HG02885 (cell line): ENCODE data around the gene TK2.
"Not testable (repeated sequence)": the region's sequence is repeated elsewhere in the genome, so short reads cannot be mapped to it uniquely, and the experiment has no call there.

Experiments used
- ATAC-seq: cut with Tn5 transposase; IDR thresholded peaks from one replicate; pipeline ENCODE4 v1.9.1; 2021; ENCODE audit warnings: mild to moderate bottlenecking; ENCODE audit not compliant: unreplicated experiment, poor library complexity

TK2 gene

DNA sequence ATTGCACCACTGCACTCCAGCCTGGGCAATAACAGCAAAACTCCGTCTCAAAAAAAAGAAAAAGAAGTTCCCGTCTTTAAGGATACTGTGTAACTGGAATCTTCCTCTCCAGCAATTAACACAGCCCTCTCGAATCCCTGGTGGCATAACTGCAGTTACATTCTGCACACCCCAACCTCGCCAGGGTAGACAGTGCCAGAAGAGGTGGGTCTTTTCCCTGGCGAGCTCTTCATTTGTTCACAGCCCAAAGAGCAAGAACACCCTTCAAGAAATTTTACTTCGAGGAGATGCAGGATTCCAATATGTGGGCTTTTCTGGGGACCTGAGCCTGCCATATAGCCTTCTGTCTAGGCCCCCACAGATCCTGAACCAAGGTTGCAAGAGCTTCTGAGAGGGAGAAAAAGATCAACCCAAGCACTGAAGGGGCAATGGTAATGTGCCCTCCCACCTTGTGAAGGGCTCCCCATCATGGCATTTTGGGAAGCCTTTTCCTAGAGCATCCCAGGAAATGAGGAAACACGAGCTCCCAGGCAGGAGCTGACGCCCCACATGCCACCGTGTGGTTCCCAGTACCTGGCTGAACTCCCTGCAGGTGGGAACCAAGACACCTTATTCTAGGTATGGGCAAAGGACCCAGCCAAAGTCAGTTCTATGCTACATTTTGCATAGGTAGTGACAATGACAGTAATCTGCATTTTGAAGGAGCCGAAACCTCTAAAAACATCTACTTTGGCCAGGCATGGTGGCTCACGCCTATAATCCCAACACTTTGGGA, 26.9 kb downstream of the TK2 start:
- no peak for ATAC-seq

DNA sequence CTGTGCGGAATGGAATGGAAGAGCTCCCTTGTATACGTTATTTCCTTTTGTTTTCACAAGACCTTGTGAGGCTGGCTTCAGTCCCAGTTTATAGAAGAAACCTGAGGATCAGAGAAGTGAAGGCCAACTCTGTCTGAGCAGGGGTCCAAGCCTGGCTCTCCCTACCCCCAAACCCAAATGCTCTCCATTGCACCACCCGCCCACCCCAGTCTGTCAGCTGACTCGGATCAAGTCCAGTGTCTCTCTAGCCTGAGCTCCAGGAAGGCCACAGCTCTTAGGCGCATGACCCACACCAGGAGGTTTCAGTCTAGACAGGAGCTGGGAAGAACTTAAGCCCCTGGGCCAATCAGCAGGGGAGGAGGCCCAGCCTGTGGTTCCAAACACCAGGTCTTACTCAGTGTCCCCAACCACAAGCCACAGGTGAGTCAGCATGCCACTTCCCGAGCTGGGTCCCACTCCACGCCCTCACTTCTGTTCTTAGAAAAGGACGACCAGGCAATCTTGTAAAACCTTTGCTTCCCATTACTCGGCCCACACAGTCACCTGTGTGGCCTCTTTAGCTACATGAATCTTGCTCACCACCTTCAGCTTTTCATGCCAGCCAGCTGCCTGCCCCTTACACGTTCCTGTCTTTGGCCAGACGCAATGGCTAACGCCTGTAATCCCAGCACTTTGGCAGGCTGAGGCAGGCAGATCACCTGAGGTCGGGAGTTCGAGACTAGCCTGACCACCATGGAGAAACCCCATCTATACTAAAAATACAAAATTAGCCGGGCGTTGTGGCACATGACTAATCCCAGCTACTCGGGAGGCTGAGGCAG, 27.8 kb downstream of the TK2 start:
- ATAC-seq = peak; percentile 61

DNA sequence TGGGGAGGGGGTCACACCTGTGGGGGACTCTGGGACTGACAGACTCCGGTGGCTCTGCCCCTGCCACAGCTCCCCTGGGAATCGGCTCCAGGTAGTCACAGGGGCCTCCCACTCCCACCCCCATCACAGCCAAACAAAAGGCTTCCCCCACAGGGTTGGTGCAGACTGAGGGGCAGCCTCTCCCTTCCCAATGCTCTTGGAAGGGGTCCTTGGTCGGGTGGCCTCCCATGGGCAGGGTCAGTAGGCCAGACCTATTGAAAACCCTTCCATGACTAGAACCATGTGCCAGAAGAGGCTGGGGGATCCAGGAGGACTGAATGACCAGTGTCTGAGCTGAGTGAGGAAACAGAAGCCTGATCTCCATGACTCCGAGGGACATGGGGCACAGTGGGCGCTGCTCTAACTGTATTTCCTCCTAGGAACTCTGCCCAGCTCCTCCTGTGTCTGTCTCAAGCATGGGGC, 28.6 kb downstream of the TK2 start:
- no peak for ATAC-seq

DNA sequence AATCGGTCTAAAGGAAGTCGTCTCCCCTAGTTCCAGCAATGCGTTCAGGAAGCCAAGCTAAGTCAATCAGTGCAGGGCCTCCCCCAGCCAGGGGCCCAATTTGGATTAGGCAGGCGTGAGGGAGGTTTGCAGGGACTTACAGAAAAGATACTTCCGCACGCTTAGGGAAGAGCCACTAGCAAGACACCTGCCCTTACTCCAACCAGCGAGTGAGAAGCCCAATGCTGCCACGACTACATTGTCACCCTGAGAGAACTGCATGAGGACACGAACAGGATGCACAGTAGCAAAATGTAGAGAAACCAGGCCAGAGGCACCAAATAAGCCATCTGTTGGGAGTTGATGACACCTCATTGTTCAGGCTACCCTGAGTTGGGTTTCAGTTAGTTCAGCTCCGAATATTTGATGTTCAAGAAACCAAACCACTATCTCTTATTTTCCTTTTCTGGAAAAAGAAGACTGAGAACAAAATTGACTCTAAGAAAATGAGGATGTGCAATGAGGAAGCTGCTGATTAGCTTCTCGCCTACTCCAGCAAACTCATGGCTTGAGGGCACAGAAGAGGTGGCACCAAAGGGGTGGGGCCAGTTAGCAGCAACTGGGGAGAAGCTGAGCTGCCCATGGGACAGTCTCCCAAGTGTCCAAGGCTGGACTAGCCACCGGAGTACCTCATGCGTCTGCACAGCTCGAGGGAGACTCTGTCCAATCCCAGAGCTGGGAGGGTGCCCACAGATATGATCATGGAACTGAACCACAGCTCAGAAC, 29.3 kb downstream of the TK2 start:
- ATAC-seq = no peak

DNA sequence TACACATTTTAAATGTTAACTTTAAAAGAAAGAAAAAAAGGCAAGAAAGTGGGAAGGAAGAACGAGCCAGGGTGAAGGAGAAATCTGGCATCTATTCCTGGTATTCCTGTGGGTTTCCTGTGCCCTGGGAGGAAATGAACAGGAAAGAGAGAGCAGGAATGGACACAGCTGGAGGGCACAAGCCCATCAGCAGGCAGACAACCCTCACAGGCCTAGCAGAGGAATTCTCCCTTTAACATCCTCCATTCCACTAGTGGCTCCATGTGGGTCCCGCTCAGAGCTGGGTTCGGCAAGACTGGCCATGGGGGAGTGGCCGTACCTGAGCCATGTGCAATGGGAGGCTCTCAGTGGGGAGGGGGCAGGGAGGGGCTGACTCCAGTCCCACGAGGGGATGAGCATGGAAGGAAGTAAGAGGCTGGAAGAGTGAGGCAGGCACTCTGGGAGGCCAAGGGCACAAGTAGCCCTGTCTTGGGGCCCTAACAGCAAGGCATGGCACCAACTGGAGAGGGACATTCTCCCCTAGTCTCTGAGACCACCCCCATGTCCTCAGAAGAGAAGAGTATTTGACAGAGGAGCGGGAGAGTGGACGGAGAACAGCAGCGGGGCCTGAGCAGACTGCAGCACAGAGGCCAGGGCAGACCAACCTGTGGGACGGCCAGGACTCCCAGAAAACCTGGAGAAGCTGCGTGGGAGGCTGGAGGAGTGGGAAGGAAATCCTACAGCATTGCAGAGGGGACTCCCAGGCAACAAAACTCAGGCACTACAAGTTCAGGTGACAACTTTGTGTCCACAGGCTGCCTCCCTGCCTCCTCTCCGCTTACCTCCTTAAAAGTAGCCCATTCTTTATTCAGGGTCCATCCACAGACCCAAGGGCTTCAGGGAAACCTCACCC, 30.2 kb downstream of the TK2 start:
- no peak for ATAC-seq

DNA sequence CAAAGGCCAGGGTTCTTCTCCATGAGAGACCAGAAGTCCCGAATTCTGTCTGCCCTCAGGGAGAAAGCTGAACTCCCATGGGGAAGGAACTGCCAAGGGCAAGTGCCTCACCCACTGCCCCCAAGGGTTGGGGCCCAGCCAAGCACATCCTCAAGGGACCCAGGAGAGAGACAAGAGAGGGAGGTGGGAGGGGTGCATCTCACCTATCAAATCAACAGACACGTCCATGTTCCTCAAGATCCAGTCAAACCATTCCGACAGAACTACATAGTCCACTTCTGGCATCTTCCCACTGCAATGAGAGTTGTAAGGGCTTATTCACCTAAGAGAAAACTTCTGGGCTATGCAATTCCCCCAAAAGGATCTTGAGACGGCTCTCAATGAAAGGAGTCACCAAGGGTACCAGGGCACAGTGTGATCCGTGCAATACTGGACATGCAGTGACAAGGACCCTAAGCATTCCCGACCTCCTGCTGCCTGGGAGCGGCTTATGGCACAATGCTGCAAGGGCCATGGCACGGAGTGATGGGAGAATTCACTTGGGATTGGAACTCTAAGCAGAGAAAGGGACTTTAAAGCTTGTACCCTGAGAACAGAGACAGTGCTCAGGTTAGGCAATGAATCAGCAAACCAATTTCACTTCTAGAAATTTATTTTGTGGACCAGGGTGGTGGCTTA, 32.2 kb downstream of the TK2 start:
- ATAC-seq = no peak

DNA sequence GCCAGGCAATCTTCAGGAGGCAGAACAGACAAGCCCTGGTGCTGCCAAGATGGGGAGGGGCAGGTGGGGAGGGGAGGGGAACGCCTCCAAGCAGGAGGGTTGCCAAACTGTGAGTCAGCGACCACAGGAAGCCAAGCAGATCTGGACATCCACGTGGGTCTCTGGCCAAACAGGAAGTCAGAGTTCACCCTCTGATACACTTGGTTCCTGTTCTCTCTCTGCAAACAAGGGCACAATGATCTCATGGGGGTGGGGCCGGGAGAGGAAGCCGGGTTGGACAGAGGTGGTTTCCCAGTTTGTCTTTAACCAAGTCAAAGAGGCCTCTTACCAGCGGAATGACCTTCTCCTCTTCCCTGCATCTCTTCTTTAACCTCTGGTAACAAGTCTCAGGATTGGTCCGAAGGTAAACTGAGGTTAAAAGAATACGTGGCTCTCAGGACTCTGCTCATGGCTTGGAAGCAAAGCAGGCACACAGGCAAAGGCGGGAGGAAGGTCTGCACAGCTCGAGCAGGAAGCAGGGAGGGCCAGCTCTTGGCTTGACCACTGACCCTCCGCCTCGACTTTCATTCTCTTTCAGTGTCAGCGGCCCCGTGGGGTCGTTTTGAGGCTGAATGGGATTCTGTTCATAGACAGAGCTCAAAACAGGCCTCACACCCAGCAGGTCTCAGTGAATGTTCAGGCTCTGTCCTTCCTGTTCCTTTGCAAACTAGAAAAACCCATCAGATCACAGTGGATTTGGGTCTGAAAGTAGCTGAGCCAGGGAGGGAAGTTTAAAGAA, 32.9 kb downstream of the TK2 start:
- peak; percentile 97 for ATAC-seq

DNA sequence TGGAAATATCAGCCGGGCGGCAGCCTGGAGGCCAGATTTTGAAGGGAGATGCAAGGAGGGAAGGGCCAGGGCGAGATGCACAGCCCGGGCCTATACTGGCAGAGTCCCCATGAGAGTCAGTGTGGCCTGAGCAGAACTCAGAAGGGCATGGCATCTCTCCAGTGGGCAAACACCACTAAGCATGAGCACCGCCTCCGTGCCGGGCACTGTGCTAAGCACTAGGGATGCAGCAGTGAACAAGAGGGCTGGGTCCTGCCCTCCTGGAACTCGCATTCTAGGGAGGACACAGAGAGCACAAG, 33.5 kb downstream of the TK2 start:
- ATAC-seq = no peak

DNA sequence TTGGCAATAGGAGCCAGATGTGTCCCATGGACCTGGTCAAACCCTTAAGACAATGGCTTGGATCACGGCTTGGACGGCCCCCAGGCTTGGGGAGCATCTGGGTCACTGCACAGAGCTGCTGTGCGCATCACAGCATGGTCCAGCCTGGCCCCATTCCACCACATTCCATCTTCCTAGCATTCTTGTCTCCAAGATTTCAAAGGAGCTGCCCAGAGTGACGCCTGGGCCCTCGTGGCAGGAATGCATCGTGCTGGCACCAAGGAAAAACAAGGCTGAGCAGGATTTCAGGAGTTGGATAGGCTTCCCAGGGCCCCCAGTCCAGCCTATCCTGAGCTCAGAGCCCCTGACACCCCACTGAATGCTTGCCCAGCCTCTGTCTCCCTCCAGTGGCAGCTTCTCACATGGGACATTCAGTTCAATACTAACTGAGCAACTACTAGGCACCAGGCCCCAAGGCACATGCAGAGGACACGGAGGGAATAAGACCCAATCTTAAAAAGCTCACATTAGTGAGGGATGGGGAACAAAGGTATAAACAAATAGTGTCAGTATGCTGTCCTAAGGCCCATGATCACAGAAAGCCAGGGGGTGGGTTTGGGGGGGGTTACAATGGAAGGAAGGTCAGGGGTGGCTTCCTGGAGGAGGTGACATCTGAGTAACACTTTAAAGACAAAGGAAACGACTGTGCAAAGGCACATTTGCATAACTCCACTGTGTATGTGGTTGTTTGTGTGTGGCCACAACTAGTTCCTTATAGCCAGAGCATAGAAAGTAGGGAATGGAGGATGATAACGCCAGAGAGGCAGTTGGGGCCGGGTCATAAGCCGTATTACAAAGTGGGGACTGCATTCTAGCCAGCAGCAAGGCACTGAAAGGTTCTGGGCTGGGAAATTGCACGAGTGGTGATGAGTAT, 34.1 kb downstream of the TK2 start:
- ATAC-seq = peak; percentile 6

DNA sequence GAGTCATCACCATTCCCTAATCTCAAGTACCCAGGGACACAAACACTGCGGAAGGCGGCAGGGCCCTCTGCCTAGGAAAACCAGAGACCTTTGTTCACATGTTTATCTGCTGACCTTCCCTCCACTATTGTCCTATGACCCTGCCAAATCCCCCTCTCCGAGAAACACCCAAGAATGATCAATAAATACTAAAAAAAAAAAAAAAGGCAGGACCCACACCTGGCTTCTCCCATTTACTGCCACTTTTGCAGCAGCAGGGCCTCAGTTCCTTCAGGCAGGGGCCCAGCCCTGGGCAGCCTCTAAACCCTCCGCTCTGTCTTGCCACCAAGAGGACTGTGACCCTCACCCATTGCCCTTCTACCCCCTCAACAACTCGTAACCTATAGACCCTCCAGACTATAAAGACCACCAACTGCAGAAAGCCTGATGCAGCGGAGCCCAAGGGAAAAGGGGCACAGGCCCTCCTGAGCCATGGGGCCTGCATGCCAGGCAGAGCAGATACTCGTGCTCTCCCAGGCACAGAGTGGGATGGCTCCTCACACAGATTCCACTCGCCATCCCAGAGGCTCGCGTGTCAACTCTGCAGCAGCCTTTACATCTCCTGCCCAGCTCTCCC, 34.8 kb downstream of the TK2 start:
- not testable (repeated sequence) for ATAC-seq

DNA sequence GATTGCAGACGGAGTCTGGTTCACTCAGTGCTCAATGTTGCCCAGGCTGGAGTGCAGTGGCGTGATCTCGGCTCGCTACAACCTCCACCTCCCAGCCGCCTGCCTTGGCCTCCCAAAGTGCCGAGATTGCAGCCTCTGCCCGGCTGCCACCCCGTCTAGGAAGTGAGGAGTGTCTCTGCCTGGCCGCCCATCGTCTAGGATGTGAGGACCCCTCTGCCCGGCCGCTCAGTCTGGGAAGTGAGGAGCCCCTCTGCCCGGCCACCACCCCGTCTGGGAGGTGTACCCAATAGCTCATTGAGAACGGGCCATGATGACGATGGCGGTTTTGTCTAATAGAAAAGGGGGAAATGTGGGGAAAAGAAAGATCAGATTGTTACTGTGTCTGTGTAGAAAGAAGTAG, 35.5 kb downstream of the TK2 start:
- not testable (repeated sequence) for ATAC-seq

DNA sequence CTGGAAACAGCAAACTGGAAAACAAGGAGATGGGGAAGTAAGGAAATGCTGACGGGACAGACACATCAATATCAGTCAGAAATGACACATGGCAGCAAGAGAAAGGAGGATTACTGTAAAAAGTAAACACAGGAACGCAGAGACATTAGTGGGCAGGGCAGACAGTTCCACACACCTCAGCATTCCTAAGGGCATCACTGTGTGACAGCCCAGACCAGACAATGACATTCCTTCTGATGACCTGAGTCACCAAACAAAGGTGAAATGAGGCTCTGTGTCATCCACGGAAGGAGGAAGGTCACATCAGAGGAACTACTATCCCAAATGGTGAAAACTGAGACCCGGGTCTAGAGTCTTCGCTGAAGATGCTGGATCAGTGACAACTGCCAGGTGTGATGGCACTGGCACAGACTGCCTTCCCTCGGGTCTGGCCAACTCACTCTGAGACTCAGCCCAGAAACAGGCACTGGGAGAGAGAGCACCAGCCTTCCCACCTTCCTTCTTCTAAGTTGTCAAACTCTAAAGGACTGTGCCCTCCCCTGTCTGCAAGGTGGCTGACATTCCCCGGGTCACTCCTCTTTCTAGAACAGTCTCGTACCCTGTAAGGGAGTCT, 36.7 kb downstream of the TK2 start:
- no peak for ATAC-seq

DNA sequence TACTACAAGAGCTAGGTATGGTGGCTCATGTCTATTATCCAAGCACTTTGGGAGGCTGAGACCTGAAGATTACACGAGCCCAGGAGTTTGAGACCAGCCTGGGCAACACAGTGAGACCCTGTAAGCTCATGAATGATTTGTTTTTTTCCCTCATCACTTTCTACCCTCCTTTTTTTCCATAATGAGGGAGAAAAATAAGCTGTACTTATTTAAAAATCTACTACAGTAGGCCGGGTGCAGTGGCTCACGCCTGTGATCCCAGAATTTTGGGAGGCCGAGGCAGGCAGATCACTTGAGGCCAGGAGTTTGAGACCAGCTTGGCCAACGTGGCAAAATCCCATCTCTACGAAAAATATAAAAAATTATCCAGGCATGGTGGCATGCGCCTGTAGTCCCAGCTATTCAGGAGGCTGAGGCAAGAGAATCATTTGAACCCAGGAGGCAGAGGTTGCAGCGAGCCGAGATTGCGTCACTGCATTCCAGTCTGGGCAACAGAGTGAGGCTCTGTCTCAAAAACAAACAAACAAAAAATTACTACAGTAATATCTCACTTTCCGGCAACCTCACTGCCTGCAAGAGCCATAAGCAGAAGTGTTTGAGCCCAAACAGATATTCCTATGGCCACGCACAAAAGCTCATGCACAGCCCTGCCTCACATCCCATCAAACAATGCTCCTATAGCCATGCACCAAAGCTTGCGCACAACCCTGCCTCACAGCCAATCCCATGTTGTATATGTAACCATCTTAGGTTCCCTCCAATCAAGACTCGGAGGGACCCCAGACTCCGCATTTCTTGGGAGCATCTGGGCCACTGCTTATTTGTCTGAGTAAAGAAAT, 37.4 kb downstream of the TK2 start:
- no peak for ATAC-seq

DNA sequence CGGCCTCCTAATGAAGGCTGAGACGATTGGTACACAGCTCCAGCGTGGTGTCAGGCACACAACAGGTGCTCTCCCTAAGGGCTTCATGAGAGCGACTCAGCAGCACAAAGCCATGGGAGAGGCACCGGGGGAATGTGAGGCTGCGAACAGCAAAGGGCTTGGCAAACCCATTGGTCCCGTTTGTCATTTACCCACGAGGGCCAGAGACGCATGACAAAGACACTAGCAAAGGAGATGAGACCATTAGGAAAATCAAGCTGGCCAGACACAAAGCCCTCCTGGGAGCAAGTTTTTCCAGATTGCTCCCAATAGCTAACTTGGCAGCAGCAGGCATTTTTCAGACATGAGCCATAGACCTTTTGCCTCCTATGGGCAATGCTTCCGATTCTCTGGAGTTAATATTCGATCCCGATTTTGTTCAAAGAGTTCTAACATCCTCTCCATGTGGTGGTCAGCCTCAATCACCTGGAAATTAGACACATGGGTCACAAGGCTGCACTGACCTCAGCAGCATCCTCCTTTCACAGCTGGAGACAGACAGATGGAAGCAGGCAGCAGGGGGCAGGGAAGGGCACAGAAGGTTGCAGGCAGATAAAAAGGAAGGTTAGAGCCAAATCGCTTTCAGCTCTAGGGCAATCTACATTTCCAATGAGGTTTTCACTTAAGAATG, 38.2 kb downstream of the TK2 start:
- ATAC-seq = no peak
